Hematopoietic multipotent progenitor cell treated with erythropoietin and hydrocortisone succinate and interleukin-3 and kit ligand, for 4 days (in vitro differentiated cells): Measurements from ENCODE around the gene ACSL4.
"Not testable (repeated sequence)": the region's sequence is repeated elsewhere in the genome, so short reads cannot be mapped to it uniquely, and the experiment has no call there.

Experiments
- DNase-seq: peaks from one replicate; pipeline ENCODE4 v3.0.0-alpha.2; 2015

ACSL4 gene

GRCh38 chrX:109660435-109661143, 72.5 kb downstream of the ACSL4 start:
- DNase-seq: no peak

DNA sequence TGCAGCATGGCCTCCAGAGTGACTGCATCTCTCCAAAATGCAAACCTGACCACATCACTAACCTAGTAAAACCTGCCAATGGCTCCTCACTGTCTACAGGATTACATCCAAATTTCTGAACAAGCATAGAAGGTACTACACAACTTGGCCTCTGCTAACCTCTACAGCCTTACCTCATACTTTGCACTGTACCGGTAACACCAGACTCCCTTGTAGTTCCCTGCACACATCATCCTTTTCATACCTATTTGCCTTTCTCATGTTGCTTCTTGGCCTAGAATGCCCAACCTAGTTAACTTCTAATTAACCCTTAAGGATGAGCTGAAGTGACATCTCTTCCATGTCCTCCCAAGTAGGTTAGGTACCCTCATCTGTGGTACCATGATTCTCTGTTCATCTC, 74.7 kb downstream of the ACSL4 start:
- DNase-seq: no peak

GRCh38 chrX:109657364-109657763, 75.7 kb downstream of the ACSL4 start:
- DNase-seq: not testable (repeated sequence)

- no peak for DNase-seq
These were observed 76.3 kb downstream of the ACSL4 start for GRCh38 chrX:109656774-109657173.

- no peak for DNase-seq
These were observed 77.4 kb downstream of the ACSL4 start for GRCh38 chrX:109655502-109656201.

DNA sequence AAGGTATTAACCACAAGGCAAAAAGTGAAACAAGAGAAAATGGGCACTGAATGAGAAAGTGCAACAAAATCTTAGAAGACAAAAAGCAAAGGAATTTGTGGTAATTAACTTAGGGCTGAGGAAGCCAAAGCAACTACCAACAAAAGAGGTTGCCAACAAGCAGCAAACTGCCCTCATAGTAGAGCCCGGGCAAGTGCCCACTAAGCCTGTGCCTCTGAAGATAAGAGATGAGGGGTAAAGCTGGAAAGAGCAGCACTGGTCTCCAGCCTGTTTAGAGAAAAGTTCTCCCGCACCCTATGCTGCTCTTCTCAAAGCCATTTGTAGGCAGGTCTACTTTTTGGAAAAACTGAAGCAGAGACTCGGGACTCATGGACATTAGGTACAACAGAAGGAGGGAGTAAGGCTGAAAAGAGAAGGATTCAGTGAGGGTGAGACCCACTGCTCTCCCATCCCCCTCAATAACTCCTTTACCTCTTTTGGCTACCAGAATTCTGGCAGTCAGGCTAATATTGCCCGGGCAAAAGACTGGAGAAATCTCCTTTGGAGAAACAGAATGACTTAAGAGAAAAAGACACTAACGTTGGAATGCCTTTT, 78.4 kb downstream of the ACSL4 start:
- peak; percentile 75 for DNase-seq

DNA sequence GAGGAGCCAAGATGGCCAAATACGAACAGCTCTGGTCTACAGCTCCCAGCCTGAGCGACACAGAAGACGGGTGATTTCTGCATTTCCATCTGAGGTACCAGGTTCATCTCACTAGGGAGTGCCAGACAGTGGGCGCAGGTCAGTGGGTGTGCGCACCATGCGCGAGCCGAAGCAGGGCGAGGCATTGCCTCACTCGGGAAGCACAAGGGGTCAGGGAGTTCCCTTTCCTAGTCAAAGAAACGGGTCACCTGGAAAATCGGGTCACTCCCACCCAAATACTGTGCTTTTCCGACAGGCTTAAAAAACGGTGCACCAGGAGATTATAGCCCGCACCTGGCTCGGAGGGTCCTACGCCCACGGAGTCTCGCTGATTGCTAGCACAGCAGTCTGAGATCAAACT, 88.4 kb downstream of the ACSL4 start:
- DNase-seq: not testable (repeated sequence)

DNA sequence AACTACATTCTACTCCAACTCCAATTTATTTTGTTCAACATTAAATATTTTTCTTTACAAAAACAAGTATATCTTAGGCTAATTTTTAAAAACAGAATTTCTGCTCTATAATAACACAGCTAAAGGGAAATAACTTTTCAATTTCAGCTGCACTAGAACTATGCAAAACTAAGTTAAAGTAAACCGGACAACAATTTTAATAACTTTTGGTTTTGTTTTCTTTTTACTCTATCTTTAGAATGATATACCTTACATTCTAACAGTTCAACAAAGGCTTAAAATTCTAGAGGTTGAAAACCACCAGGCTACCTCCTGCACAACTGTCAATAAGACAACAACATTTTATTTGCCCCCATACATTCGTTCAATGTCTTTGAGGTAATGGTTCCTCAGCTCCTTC, 89.4 kb downstream of the ACSL4 start:
- no peak for DNase-seq

- no peak for DNase-seq
These were observed 94.9 kb downstream of the ACSL4 start for GRCh38 chrX:109638158-109638557.

DNA sequence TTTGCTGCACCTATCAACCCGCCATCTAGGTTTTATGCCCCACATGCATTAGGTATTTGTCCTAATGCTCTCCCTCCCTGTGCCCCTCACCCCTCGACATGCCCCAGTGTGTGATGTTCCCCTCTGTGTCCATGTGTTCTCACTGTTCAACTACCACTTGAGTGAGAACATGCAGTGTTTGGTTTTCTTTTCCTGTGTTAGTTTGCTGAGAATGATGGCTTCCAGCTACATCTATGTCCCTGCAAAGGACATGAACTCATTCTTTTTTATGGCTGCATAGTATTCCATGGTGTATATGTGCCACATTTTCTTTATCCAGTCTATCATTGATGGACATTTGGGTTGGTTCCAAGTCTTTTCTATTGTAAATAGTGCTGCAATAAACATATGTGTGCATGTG, 95.6 kb downstream of the ACSL4 start:
- not testable (repeated sequence) for DNase-seq

DNA sequence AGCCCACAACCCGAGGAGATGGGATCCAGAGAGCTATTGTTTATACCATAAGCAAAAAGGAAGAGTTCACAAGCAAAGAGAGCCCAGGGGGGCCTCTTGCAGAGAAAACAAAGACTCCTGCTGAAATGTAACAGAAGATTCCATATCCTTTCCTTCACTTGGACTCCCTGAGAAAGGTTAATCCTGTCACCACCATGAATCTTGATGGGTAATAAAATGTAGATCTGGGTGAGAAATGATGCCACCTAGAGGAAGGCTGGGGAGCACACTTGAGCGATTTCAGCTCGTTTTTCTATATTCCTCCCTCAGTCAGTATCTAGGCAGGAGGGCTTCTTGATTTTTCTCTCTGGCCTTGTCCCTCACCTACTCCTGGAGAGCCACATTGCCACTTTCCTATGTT, 97.9 kb downstream of the ACSL4 start:
- peak; percentile 57 for DNase-seq

GRCh38 chrX:109632906-109633504, 100.1 kb downstream of the ACSL4 start:
- peak; percentile 27 for DNase-seq

- DNase-seq: no peak
These were observed 103.7 kb downstream of the ACSL4 start for GRCh38 chrX:109629310-109629709.

DNA sequence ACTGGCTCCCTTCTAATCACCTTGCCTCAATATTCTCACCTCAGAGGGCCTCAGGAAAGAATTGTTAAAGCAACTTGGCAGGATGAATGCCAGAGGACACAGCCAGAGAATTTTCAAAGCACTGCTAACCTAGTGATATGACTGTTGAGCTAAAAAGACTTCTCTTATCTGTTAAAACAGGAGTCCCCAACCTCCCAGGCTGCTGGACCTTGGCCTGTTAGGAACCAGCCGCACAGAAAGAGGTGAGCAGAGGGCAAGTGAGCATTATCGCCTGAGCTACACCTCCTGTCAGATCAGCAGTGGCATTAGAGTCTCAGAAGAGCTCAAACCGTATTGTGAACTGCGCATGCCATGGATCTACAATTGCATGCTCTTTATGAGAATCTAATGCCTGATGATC, 106.4 kb downstream of the ACSL4 start:
- DNase-seq: peak; percentile 64

- DNase-seq: no peak
These were observed 108.1 kb downstream of the ACSL4 start, which contains the start of gene KCNE5 for GRCh38 chrX:109624641-109625616. TSS of gene KCNE5 (minus strand) at chrX:109625172. CDS start at chrX:109625020, 152 bp downstream.

- DNase-seq: no peak
These were observed 109.1 kb downstream of the ACSL4 start for GRCh38 chrX:109623997-109624396.

DNA sequence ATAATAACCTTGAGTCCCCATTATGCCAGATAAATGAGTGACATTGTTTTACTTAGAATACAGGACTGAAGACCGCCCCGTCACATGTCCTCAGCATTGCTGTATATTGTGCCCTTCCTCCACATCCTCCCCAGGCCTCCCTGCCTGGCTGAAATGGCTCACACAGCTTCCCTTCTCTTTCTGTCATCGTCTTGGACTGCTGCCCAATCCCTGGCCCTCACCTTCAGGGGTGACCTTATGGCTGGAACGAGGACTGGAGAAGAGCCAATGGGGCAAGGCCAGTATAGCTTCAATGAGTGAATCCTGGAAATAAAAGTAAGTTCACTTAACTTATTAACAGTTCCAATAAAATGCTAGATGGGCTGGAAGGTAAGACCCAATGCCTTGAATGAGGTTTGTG, 110.8 kb downstream of the ACSL4 start:
- DNase-seq: no peak

DNA sequence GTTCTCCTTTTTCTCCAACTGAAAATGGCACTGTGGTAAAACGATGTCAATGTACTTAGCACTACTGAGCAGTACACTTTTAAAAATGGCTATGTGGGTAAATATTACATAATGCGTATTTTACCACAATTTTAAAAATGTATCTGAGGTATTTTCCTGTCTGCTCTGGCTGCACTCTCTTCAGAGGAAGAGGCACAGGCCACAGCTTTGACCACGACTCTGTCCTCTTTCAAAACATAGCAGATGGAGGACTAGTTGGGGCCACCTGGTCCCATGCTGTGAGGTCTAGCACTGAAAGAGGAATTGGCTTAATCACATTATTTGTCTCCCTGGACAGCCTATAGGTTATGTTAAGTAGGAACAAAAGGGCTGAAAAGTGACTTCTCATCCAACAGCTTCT, 113.3 kb downstream of the ACSL4 start:
- DNase-seq: peak; percentile 81

- DNase-seq: no peak
These were observed 118.1 kb downstream of the ACSL4 start for GRCh38 chrX:109614951-109615350.

DNA sequence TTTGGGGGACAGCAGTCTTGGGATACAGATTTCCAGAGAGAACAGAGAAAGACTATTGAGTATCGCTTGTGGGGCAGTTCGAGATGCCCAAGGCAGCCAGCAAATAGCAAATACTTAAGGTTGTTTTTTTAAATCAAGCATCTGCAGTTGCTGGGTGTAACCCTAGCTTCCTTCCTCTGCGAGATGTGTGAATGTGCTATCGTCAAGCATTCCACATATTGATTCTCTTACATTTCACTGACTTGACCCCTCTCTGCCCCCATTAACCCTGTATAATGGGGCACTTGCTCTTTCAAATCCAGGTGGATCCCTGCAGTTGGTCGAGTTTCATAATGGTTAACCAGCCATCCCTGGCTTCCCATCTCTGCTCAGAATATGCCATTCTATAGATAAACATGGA, 131.6 kb downstream of the ACSL4 start:
- no peak for DNase-seq

DNA sequence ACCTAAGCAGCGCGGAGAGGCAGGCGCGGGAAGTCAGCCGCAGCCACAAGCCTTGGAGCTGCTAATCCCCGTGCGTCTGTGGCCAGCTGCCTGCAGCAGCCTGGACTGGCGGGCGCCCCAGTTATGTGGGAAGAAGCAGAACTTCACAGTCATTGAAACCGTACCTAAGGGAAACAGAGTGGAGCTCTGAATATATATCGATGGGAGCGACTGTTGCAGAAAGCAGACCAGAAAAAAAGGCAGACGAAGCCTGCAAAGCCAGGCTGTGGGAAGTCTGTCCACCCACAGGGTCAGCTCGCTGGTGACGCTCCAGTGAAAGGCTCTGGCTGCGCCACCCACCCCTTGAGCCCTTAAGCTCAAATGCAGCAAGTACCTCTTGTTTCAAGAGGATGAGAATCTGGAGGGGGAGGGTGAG, 132.8 kb downstream of the ACSL4 start:
- DNase-seq: peak; percentile 23

- DNase-seq: no peak
These were observed 137.0 kb downstream of the ACSL4 start for GRCh38 chrX:109596015-109596414.
